Uterus (tissue), 2 donors: ENCODE data around the gene C2CD3.

Source experiments
- POLR2A ChIP-seq, 2 donors: fragments of 450-650 bp; IDR thresholded peaks; one replicate each; pipeline ENCODE4 v1.6.1; 2016; ENCODE audit warnings: antibody characterized with exemption in 2 of 2, mild to moderate bottlenecking in 1 of 2, moderate library complexity in 1 of 2
- TF ChIP-seq, protein P1 (sequence below), 4 experiments: fragments of 200-600 bp in 2 of 4; fragments of 450-650 bp in 2 of 4; sonication (generic) in 2 of 4; IDR thresholded peaks; one replicate each; pipeline ENCODE4 v1.5.1; 2016 to 2019; ENCODE audit warnings: antibody characterized with exemption in 4 of 4, mild to moderate bottlenecking in 2 of 4, moderate library complexity in 1 of 4

DNA sequence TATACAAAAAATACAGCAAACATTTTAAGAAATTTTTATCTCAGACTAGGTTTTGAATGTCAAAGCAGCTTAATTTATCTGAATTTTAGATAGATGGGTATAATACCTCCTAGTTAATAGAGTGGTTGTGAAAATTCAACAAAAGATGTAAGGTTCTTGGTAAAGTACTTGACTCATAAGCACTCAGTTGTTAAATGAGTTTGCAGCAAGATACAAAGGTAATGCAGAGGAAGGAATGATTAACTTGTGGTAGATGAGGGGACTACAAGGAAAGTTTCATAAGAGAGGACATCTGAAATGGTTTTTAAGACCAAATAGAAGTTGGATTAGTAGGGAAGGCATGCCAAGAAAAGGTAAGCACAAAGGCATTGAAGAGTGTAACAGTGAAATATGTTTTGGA, 37.7 kb upstream of the C2CD3 start:
- TF ChIP-seq POLR2A (IDR thresholded peaks at IDR 0.05), result no peak
- TF ChIP-seq, protein P1, sequence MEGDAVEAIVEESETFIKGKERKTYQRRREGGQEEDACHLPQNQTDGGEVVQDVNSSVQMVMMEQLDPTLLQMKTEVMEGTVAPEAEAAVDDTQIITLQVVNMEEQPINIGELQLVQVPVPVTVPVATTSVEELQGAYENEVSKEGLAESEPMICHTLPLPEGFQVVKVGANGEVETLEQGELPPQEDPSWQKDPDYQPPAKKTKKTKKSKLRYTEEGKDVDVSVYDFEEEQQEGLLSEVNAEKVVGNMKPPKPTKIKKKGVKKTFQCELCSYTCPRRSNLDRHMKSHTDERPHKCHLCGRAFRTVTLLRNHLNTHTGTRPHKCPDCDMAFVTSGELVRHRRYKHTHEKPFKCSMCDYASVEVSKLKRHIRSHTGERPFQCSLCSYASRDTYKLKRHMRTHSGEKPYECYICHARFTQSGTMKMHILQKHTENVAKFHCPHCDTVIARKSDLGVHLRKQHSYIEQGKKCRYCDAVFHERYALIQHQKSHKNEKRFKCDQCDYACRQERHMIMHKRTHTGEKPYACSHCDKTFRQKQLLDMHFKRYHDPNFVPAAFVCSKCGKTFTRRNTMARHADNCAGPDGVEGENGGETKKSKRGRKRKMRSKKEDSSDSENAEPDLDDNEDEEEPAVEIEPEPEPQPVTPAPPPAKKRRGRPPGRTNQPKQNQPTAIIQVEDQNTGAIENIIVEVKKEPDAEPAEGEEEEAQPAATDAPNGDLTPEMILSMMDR (IDR thresholded peaks at IDR 0.05), result no peak
